OCI-LY3 (cell line): ENCODE data around the gene LPCAT1.

Experiments
- EZH2phosphoT487 ChIP-seq: fragments of 200-600 bp; shearing (Covaris generic); IDR thresholded peaks from 2 replicates; pipeline ENCODE4 v1.6.1; 2018; ENCODE audit warnings: antibody characterized with exemption, mixed run types, low read depth
- TF ChIP-seq, protein P1 (sequence below): fragments of 200-600, 300-600 bp; sonication (generic); IDR thresholded peaks from 2 replicates; pipeline ENCODE4 v1.5.1; 2014; ENCODE audit warnings: antibody characterized with exemption, low read length, low read depth

- TF ChIP-seq, protein P1, sequence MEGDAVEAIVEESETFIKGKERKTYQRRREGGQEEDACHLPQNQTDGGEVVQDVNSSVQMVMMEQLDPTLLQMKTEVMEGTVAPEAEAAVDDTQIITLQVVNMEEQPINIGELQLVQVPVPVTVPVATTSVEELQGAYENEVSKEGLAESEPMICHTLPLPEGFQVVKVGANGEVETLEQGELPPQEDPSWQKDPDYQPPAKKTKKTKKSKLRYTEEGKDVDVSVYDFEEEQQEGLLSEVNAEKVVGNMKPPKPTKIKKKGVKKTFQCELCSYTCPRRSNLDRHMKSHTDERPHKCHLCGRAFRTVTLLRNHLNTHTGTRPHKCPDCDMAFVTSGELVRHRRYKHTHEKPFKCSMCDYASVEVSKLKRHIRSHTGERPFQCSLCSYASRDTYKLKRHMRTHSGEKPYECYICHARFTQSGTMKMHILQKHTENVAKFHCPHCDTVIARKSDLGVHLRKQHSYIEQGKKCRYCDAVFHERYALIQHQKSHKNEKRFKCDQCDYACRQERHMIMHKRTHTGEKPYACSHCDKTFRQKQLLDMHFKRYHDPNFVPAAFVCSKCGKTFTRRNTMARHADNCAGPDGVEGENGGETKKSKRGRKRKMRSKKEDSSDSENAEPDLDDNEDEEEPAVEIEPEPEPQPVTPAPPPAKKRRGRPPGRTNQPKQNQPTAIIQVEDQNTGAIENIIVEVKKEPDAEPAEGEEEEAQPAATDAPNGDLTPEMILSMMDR, result no peak
- TF ChIP-seq EZH2phosphoT487, result no peak
Measured at GRCh38 chr5:1483064-1483463, 40.7 kb downstream of the LPCAT1 start.
